HepG2 (cell line): ENCODE results near the gene RANBP3. TPM values are rescaled to one million over a fixed set of nuclear protein-coding genes. Genes with fewer than 3 reads are reported as not detected.

Experiments used
- FOXK1 ChIP-seq: sonication (generic); formaldehyde crosslinking; IDR thresholded peaks from 2 replicates; pipeline ENCODE4 v1.4.0; 2020; ENCODE audit warnings: low read depth, missing genetic modification reagents, borderline replicate concordance
- IKZF4 ChIP-seq: sonication (generic); formaldehyde crosslinking; IDR thresholded peaks from 2 replicates; pipeline ENCODE4 v1.5.1; 2020; ENCODE audit warnings: borderline replicate concordance, mild to moderate bottlenecking, low read depth, missing genetic modification reagents; ENCODE audit errors: not compliant biosample characterization
- MAFK ChIP-seq, 2 experiments: IDR thresholded peaks in 1 of 2; conservative IDR thresholded peaks in 1 of 2; 2 replicates each; pipeline ENCODE4 v1.6.1; 2011; ENCODE audit warnings: improper control_type of control experiment in 2 of 2, low read length in 2 of 2
- NFKB2 ChIP-seq: sonication (generic); formaldehyde crosslinking; IDR thresholded peaks from 2 replicates; pipeline ENCODE4 v1.4.0; 2020; ENCODE audit warnings: missing genetic modification reagents, borderline replicate concordance
- NONO ChIP-seq, 2 experiments: fragments of 450-650 bp in 1 of 2; sonication (generic) in 1 of 2; formaldehyde crosslinking in 1 of 2; IDR thresholded peaks in 1 of 2; conservative IDR thresholded peaks in 1 of 2; 2 replicates each; pipeline versions ENCODE4 v1.6.1 to v1.8.0; 2017 to 2022; ENCODE audit warnings: mild to moderate bottlenecking in 1 of 2, missing genetic modification reagents in 1 of 2, moderate library complexity in 1 of 2
- PAX8 ChIP-seq: sonication (generic); formaldehyde crosslinking; IDR thresholded peaks from 2 replicates; pipeline ENCODE4 v1.8.0; 2022; ENCODE audit warnings: mild to moderate bottlenecking, missing genetic modification reagents, borderline replicate concordance
- TEAD3 ChIP-seq: optimal IDR thresholded peaks from 2 replicates; pipeline ENCODE3; 2016; ENCODE audit warnings: borderline replicate concordance
- ZNF354B ChIP-seq: sonication (generic); formaldehyde crosslinking; IDR thresholded peaks from 2 replicates; pipeline ENCODE4 v1.8.0; 2022; ENCODE audit warnings: mild to moderate bottlenecking, missing genetic modification reagents
- ZNF607 ChIP-seq: sonication (generic); formaldehyde crosslinking; IDR thresholded peaks from 2 replicates; pipeline ENCODE4 v1.5.1; 2020; ENCODE audit warnings: missing genetic modification reagents, mild to moderate bottlenecking, borderline replicate concordance
- polyA plus RNA-seq, 8 experiments: library from polyadenylated mRNA; depleted of rRNA in 3 of 8; stranded (reverse) in 7 of 8; unstranded in 1 of 8; fragments of >200 nt; fragmentation: Illumina TruSeq in 4 of 8; extraction: Trizol in 4 of 8; gene quantifications; 2 replicates each; pipeline versions ENCODE4 v1.2.1 to v1.2.3, GENCODE V29; 2011 to 2016; ENCODE audit warnings: low read depth in 4 of 8, missing spikeins in 1 of 8, mixed read lengths in 1 of 8; ENCODE audit not compliant: insufficient read depth in 1 of 8
- total RNA-seq, 5 experiments: library from RNA; depleted of rRNA; stranded (reverse); fragments of >200 nt; fragmentation: Illumina TruSeq; extraction: Trizol; gene quantifications; 2 replicates each; pipeline ENCODE4 v1.2.3, GENCODE V29; 2016; ENCODE audit warnings: low read depth in 1 of 5
- TF ChIP-seq, protein P1 (sequence below): sonication (generic); formaldehyde crosslinking; IDR thresholded peaks from 2 replicates; pipeline ENCODE4 v1.8.1; 2023; ENCODE audit warnings: mild to moderate bottlenecking, missing genetic modification reagents, borderline replicate concordance
- TF ChIP-seq, protein P2 (sequence below): sonication (generic); formaldehyde crosslinking; IDR thresholded peaks from 2 replicates; pipeline ENCODE4 v1.4.0; 2020; ENCODE audit warnings: missing genetic modification reagents, borderline replicate concordance
- TF ChIP-seq, protein P3 (sequence below): sonication (generic); formaldehyde crosslinking; IDR thresholded peaks from 2 replicates; pipeline ENCODE4 v1.8.0; 2022; ENCODE audit warnings: mild to moderate bottlenecking, missing genetic modification reagents, moderate library complexity
- TF ChIP-seq, protein P4 (sequence below): sonication (generic); formaldehyde crosslinking; IDR thresholded peaks from 2 replicates; pipeline ENCODE4 v1.4.0; 2020; ENCODE audit warnings: missing genetic modification reagents, mild to moderate bottlenecking, borderline replicate concordance
- TF ChIP-seq, protein P5 (sequence below): sonication (generic); formaldehyde crosslinking; IDR thresholded peaks from 2 replicates; pipeline ENCODE4 v1.9.0; 2021; ENCODE audit warnings: missing genetic modification reagents, mild to moderate bottlenecking, borderline replicate concordance
- TF ChIP-seq, protein P6 (sequence below): sonication (generic); formaldehyde crosslinking; conservative IDR thresholded peaks from 2 replicates; pipeline ENCODE4 v1.4.0; 2020; ENCODE audit warnings: missing genetic modification reagents

RANBP3 gene
- total and polyA plus RNA-seq, 2 of the 13 experiments (the other 11 are each of a cell fraction or from before 2014, with no cell fraction given) = 39.5 to 149 TPM

DNA sequence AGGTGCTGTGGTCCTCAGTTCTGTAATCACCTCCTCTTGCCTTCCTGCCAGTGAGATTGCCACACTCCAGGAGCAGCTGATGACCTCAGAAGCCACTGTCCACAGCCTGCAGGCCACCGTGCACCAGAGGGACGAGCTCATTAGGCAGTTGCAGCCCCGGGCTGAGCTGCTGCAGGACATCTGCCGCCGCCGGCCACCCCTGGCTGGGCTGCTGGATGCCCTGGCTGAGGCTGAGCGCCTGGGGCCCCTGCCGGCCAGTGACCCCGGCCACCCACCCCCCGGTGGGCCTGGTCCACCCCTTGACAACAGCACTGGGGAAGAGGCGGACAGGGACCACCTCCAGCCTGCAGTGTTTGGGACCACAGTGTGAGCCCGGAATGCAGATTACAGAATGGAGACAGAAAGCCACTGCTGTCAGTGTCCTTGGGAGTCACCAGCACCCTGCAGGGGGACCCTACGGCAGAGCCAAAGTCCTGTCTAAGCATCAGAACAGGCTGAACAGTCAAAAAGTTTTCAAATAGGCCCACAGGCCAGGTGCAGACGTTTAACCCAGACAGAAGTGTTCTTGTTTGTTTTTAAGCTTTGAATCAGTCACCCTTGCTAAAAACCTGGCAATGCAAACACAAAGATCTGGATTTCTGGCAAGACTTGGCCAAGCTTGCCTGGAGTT is 69.0 kb downstream of the RANBP3 start (continued):
- TF ChIP-seq, protein P1, sequence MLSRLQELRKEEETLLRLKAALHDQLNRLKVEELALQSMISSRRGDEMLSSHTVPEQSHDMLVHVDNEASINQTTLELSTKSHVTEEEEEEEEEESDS (CRISPR knock-in tag) = no peak
- TF ChIP-seq ZNF354B (CRISPR knock-in tag) = no peak
- TF ChIP-seq MAFK (conservative IDR thresholded peaks at IDR 0.05 in 1 of 2, IDR thresholded peaks at IDR 0.05 in 1 of 2; ENCODE audit: low read length in 2 of 2) = 0 out of 4 replicates have a peak, but pooled peaks of 1 of the 2 experiments have one; percentile 0
- TF ChIP-seq NONO (IDR thresholded peaks at IDR 0.05) = no peak
- TF ChIP-seq NONO (CRISPR knock-in tag; conservative IDR thresholded peaks at IDR 0.05) = peak; percentile 64; the same call in 1 of the 2 replicates
- TF ChIP-seq, protein P2, sequence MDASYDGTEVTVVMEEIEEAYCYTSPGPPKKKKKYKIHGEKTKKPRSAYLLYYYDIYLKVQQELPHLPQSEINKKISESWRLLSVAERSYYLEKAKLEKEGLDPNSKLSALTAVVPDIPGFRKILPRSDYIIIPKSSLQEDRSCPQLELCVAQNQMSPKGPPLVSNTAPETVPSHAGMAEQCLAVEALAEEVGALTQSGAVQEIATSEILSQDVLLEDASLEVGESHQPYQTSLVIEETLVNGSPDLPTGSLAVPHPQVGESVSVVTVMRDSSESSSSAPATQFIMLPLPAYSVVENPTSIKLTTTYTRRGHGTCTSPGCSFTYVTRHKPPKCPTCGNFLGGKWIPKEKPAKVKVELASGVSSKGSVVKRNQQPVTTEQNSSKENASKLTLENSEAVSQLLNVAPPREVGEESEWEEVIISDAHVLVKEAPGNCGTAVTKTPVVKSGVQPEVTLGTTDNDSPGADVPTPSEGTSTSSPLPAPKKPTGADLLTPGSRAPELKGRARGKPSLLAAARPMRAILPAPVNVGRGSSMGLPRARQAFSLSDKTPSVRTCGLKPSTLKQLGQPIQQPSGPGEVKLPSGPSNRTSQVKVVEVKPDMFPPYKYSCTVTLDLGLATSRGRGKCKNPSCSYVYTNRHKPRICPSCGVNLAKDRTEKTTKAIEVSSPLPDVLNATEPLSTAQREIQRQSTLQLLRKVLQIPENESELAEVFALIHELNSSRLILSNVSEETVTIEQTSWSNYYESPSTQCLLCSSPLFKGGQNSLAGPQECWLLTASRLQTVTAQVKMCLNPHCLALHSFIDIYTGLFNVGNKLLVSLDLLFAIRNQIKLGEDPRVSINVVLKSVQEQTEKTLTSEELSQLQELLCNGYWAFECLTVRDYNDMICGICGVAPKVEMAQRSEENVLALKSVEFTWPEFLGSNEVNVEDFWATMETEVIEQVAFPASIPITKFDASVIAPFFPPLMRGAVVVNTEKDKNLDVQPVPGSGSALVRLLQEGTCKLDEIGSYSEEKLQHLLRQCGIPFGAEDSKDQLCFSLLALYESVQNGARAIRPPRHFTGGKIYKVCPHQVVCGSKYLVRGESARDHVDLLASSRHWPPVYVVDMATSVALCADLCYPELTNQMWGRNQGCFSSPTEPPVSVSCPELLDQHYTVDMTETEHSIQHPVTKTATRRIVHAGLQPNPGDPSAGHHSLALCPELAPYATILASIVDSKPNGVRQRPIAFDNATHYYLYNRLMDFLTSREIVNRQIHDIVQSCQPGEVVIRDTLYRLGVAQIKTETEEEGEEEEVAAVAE (CRISPR knock-in tag) = no peak
- TF ChIP-seq, protein P3, sequence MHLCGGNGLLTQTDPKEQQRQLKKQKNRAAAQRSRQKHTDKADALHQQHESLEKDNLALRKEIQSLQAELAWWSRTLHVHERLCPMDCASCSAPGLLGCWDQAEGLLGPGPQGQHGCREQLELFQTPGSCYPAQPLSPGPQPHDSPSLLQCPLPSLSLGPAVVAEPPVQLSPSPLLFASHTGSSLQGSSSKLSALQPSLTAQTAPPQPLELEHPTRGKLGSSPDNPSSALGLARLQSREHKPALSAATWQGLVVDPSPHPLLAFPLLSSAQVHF = no peak
- TF ChIP-seq IKZF4 (CRISPR knock-in tag) = no peak
- TF ChIP-seq ZNF607 = no peak
- TF ChIP-seq, protein P4, sequence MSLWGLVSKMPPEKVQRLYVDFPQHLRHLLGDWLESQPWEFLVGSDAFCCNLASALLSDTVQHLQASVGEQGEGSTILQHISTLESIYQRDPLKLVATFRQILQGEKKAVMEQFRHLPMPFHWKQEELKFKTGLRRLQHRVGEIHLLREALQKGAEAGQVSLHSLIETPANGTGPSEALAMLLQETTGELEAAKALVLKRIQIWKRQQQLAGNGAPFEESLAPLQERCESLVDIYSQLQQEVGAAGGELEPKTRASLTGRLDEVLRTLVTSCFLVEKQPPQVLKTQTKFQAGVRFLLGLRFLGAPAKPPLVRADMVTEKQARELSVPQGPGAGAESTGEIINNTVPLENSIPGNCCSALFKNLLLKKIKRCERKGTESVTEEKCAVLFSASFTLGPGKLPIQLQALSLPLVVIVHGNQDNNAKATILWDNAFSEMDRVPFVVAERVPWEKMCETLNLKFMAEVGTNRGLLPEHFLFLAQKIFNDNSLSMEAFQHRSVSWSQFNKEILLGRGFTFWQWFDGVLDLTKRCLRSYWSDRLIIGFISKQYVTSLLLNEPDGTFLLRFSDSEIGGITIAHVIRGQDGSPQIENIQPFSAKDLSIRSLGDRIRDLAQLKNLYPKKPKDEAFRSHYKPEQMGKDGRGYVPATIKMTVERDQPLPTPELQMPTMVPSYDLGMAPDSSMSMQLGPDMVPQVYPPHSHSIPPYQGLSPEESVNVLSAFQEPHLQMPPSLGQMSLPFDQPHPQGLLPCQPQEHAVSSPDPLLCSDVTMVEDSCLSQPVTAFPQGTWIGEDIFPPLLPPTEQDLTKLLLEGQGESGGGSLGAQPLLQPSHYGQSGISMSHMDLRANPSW (CRISPR knock-in tag) = no peak
- TF ChIP-seq TEAD3 = peak; percentile 95
- no peak; the same call in 1 of the 2 replicates for TF ChIP-seq FOXK1 (CRISPR knock-in tag)
- TF ChIP-seq, protein P5, sequence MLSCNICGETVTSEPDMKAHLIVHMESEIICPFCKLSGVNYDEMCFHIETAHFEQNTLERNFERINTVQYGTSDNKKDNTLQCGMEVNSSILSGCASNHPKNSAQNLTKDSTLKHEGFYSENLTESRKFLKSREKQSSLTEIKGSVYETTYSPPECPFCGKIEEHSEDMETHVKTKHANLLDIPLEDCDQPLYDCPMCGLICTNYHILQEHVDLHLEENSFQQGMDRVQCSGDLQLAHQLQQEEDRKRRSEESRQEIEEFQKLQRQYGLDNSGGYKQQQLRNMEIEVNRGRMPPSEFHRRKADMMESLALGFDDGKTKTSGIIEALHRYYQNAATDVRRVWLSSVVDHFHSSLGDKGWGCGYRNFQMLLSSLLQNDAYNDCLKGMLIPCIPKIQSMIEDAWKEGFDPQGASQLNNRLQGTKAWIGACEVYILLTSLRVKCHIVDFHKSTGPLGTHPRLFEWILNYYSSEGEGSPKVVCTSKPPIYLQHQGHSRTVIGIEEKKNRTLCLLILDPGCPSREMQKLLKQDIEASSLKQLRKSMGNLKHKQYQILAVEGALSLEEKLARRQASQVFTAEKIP = no peak
- no peak for TF ChIP-seq PAX8
- TF ChIP-seq, protein P6, sequence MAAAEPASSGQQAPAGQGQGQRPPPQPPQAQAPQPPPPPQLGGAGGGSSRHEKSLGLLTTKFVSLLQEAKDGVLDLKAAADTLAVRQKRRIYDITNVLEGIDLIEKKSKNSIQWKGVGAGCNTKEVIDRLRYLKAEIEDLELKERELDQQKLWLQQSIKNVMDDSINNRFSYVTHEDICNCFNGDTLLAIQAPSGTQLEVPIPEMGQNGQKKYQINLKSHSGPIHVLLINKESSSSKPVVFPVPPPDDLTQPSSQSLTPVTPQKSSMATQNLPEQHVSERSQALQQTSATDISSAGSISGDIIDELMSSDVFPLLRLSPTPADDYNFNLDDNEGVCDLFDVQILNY (CRISPR knock-in tag) = no peak
- TF ChIP-seq NFKB2 (CRISPR knock-in tag) = no peak
